Right atrium auricular region (tissue), 2 donors: Measurements from ENCODE around the gene MLYCD. TPM values are rescaled to one million over a fixed set of nuclear protein-coding genes. Genes with fewer than 3 reads are reported as not detected.
"Not testable (repeated sequence)": the region's sequence is repeated elsewhere in the genome, so short reads cannot be mapped to it uniquely, and the experiment has no call there.

Experiments used
- DNase-seq: peaks from one replicate; pipeline ENCODE4 v3.0.0-alpha.2; 2019; ENCODE audit warnings: low spot score
- H3K27ac ChIP-seq, 2 donors: fragments of 200-600 bp; sonication (generic); 1 replicate in 1 of 2; 2 replicates in 1 of 2; pipeline ENCODE4 v1.5.1; 2016 to 2019
- H3K27me3 ChIP-seq, 2 donors: fragments of 200-600 bp; sonication (generic); one replicate each; pipeline versions ENCODE4 v1.5.1 to v1.6.0; 2017 to 2019
- H3K36me3 ChIP-seq: fragments of 200-600 bp; sonication (generic); one replicate; pipeline ENCODE4 v1.5.1; 2016
- H3K4me1 ChIP-seq, 2 donors: fragments of 200-600 bp; sonication (generic); one replicate each; pipeline versions ENCODE4 v1.5.1 to v1.6.0; 2017 to 2019
- H3K4me3 ChIP-seq, 2 donors: fragments of 200-600 bp; sonication (generic); 1 replicate in 1 of 2; 2 replicates in 1 of 2; pipeline ENCODE4 v1.5.1; 2017 to 2019; ENCODE audit warnings: mild to moderate bottlenecking in 1 of 2, moderate library complexity in 1 of 2
- H3K9me3 ChIP-seq, 2 donors: fragments of 200-600 bp; sonication (generic); one replicate each; pipeline ENCODE4 v1.5.1; 2019
- CTCF ChIP-seq, 2 donors: fragments of 200-600 bp; sonication (generic); IDR thresholded peaks; one replicate each; pipeline ENCODE4 v1.5.1; 2019; ENCODE audit warnings: antibody characterized with exemption in 2 of 2
- total RNA-seq, 2 donors: library from RNA; depleted of rRNA; stranded (reverse); fragments of >200 nt; gene quantifications; one replicate each; pipeline ENCODE4 v1.1.0, GENCODE V29; 2016

The MLYCD gene
- total RNA-seq, 2 donors from 2014 or later, result 22.0 to 37.0 TPM

- Histone ChIP-seq H3K4me1 (peaks cover 0 to 27% of the 10 kb centered on the region in 2 donors), H3K4me3 (no peak overlapping the region), H3K9me3 (no peaks in the 10 kb centered on the region), H3K27me3 (no peaks in the 10 kb centered on the region), H3K36me3 (no peaks in the 10 kb centered on the region), H3K27ac (no peak overlapping the region)
- DNase-seq, result no peak
- no peak for TF ChIP-seq CTCF (IDR thresholded peaks at IDR 0.05)
These were observed 50.7 kb downstream of the MLYCD start for GRCh38 chr16:83949724-83950001.

GRCh38 chr16:83950862-83951399 is 52.0 kb downstream of the MLYCD start:
- H3K27ac ChIP-seq, H3K9me3 ChIP-seq, DNase-seq, H3K36me3 ChIP-seq, H3K4me3 ChIP-seq, H3K27me3 ChIP-seq: not testable (repeated sequence)
- peaks cover 0 to 37% of the 10 kb centered on the region in 2 donors for H3K4me1 ChIP-seq

- Histone ChIP-seq H3K27ac (no peak overlapping the region), H3K27me3 (no peaks in the 10 kb centered on the region), H3K4me3 (no peak overlapping the region), H3K36me3 (no peaks in the 10 kb centered on the region), H3K9me3 (no peaks in the 10 kb centered on the region), H3K4me1 (peaks cover 0 to 37% of the 10 kb centered on the region in 2 donors)
- no peak for DNase-seq
- no peak for TF ChIP-seq CTCF (IDR thresholded peaks at IDR 0.05)
These were observed 52.6 kb downstream of the MLYCD start for GRCh38 chr16:83951544-83951943.

- peak overlapping the region; percentile 92 to 98 for H3K27ac ChIP-seq
- peak overlapping the region in 1 of 2 donors; percentile 70 for H3K4me3 ChIP-seq
- no peak for DNase-seq
- H3K27me3 ChIP-seq, result no peaks in the 10 kb centered on the region
- H3K9me3 ChIP-seq, result no peaks in the 10 kb centered on the region
- no peaks in the 10 kb centered on the region for H3K36me3 ChIP-seq
- no peak for TF ChIP-seq CTCF (IDR thresholded peaks at IDR 0.05)
- H3K4me1 ChIP-seq, result peaks cover 0 to 37% of the 10 kb centered on the region in 2 donors
These were observed 53.6 kb downstream of the MLYCD start for GRCh38 chr16:83952587-83952939.

GRCh38 chr16:83952940-83953795 is 54.3 kb downstream of the MLYCD start, which contains the start of gene OSGIN1:
OSGIN1 (plus strand) TSS chr16:83953240; CDS start chr16:83957672, 4,432 bp downstream.
- H3K4me1 ChIP-seq, result peaks cover 0 to 37% of the 10 kb centered on the region in 2 donors
- H3K27me3 ChIP-seq, result no peaks in the 10 kb centered on the region
- TF ChIP-seq CTCF (IDR thresholded peaks at IDR 0.05), result no peak
- H3K27ac ChIP-seq, result peak within 1 kb of the TSS; percentile 92 to 98
- no peaks in the 10 kb centered on the region for H3K9me3 ChIP-seq
- no peaks in the 10 kb centered on the region for H3K36me3 ChIP-seq
- DNase-seq, result peak; percentile 99
- peak within 1 kb of the TSS; percentile 54 to 70 for H3K4me3 ChIP-seq

GRCh38 chr16:83953796-83954576 is 55.1 kb downstream of the MLYCD start:
- peaks cover 1% of the 10 kb centered on the region for H3K36me3 ChIP-seq
- no peaks in the 10 kb centered on the region for H3K9me3 ChIP-seq
- peaks cover 0 to 37% of the 10 kb centered on the region in 2 donors for H3K4me1 ChIP-seq
- TF ChIP-seq CTCF (IDR thresholded peaks at IDR 0.05), result peak; percentile 20 to 52
- peak overlapping the region; percentile 54 to 70 for H3K4me3 ChIP-seq
- no peaks in the 10 kb centered on the region for H3K27me3 ChIP-seq
- no peak for DNase-seq
- H3K27ac ChIP-seq, result peak overlapping the region; percentile 92 to 98
